HepG2 (cell line): ENCODE results near the gene TM2D3. TPM values are rescaled to one million over a fixed set of nuclear protein-coding genes. Genes with fewer than 3 reads are reported as not detected.

ENCODE experiments used
- CENPT ChIP-seq: sonication (generic); formaldehyde crosslinking; IDR thresholded peaks from 2 replicates; pipeline ENCODE4 v1.8.0; 2022; ENCODE audit warnings: low read depth, mild to moderate bottlenecking, moderate library complexity, missing genetic modification reagents
- KDM6A ChIP-seq: IDR thresholded peaks from 2 replicates; pipeline ENCODE4 v1.6.1; 2016; ENCODE audit warnings: low read depth
- NFYC ChIP-seq: IDR thresholded peaks from 2 replicates; pipeline ENCODE4 v1.6.1; 2016; ENCODE audit warnings: missing genetic modification reagents, missing compliant biosample characterization
- RARG ChIP-seq: sonication (generic); formaldehyde crosslinking; IDR thresholded peaks from 2 replicates; pipeline ENCODE4 v1.4.0; 2020; ENCODE audit warnings: low read depth, mild to moderate bottlenecking, missing genetic modification reagents
- RFX5 ChIP-seq: IDR thresholded peaks from 2 replicates; pipeline ENCODE4 v1.6.1; 2011; ENCODE audit warnings: low read depth, low read length, improper control_type of control experiment
- SIX1 ChIP-seq: sonication (generic); formaldehyde crosslinking; IDR thresholded peaks from 2 replicates; pipeline ENCODE4 v1.4.0; 2020; ENCODE audit warnings: missing genetic modification reagents, borderline replicate concordance
- SMARCC2 ChIP-seq: fragments of 450-650 bp; IDR thresholded peaks from 2 replicates; pipeline ENCODE4 v1.6.1; 2017; ENCODE audit warnings: antibody characterized with exemption, mild to moderate bottlenecking
- SP4 ChIP-seq: sonication (generic); formaldehyde crosslinking; IDR thresholded peaks from 2 replicates; pipeline ENCODE4 v1.8.1; 2023; ENCODE audit warnings: mild to moderate bottlenecking, missing genetic modification reagents
- ZBTB21 ChIP-seq: sonication (generic); formaldehyde crosslinking; IDR thresholded peaks from 2 replicates; pipeline ENCODE4 v1.4.0; 2020; ENCODE audit warnings: missing genetic modification reagents
- ZKSCAN8 ChIP-seq: IDR thresholded peaks from 2 replicates; pipeline ENCODE4 v1.6.1; 2016; ENCODE audit warnings: borderline replicate concordance, missing genetic modification reagents, missing compliant biosample characterization
- ZMYM2 ChIP-seq: sonication (generic); formaldehyde crosslinking; IDR thresholded peaks from 2 replicates; pipeline ENCODE4 v1.8.0; 2022; ENCODE audit warnings: mild to moderate bottlenecking, missing genetic modification reagents
- ZNF143 ChIP-seq: sonication (generic); formaldehyde crosslinking; IDR thresholded peaks from 2 replicates; pipeline ENCODE4 v1.4.0; 2020; ENCODE audit warnings: missing genetic modification reagents
- ZNF296 ChIP-seq: sonication (generic); formaldehyde crosslinking; conservative IDR thresholded peaks from 2 replicates; pipeline ENCODE4 v1.5.0; 2020; ENCODE audit warnings: mild to moderate bottlenecking, missing genetic modification reagents
- ZNF30 ChIP-seq: sonication (generic); formaldehyde crosslinking; IDR thresholded peaks from 2 replicates; pipeline ENCODE4 v1.5.0; 2020; ENCODE audit warnings: mild to moderate bottlenecking, missing genetic modification reagents
- ZNF614 ChIP-seq: IDR thresholded peaks from 2 replicates; pipeline ENCODE4 v1.6.1; 2018; ENCODE audit warnings: missing biosample characterization, missing genetic modification reagents, inconsistent platforms, borderline replicate concordance
- ZNF619 ChIP-seq: sonication (generic); formaldehyde crosslinking; IDR thresholded peaks from 2 replicates; pipeline ENCODE4 v1.4.0; 2020; ENCODE audit warnings: mild to moderate bottlenecking, missing genetic modification reagents
- ZNF749 ChIP-seq: sonication (generic); formaldehyde crosslinking; IDR thresholded peaks from 2 replicates; pipeline ENCODE4 v1.8.0; 2022; ENCODE audit warnings: mild to moderate bottlenecking, missing genetic modification reagents, moderate library complexity, borderline replicate concordance
- polyA plus RNA-seq, 8 experiments: library from polyadenylated mRNA; depleted of rRNA in 3 of 8; stranded (reverse) in 7 of 8; unstranded in 1 of 8; fragments of >200 nt; fragmentation: Illumina TruSeq in 4 of 8; extraction: Trizol in 4 of 8; gene quantifications; 2 replicates each; pipeline versions ENCODE4 v1.2.1 to v1.2.3, GENCODE V29; 2011 to 2016; ENCODE audit warnings: low read depth in 4 of 8, missing spikeins in 1 of 8, mixed read lengths in 1 of 8; ENCODE audit not compliant: insufficient read depth in 1 of 8
- total RNA-seq, 5 experiments: library from RNA; depleted of rRNA; stranded (reverse); fragments of >200 nt; fragmentation: Illumina TruSeq; extraction: Trizol; gene quantifications; 2 replicates each; pipeline ENCODE4 v1.2.3, GENCODE V29; 2016; ENCODE audit warnings: low read depth in 1 of 5
- TF ChIP-seq, protein P1 (sequence below): sonication (generic); formaldehyde crosslinking; IDR thresholded peaks from 2 replicates; pipeline ENCODE4 v1.5.0; 2020; ENCODE audit warnings: mild to moderate bottlenecking, missing genetic modification reagents
- TF ChIP-seq, protein P2 (sequence below): sonication (generic); formaldehyde crosslinking; IDR thresholded peaks from 2 replicates; pipeline ENCODE4 v1.9.0; 2021; ENCODE audit warnings: mild to moderate bottlenecking, missing genetic modification reagents
- TF ChIP-seq, protein P3 (sequence below): sonication (generic); formaldehyde crosslinking; IDR thresholded peaks from 2 replicates; pipeline ENCODE4 v1.4.0; 2020; ENCODE audit warnings: missing genetic modification reagents

Gene TM2D3
- total and polyA plus RNA-seq, 2 of the 13 experiments (the other 11 are each of a cell fraction or from before 2014, with no cell fraction given): 31.1 to 72.7 TPM

DNA sequence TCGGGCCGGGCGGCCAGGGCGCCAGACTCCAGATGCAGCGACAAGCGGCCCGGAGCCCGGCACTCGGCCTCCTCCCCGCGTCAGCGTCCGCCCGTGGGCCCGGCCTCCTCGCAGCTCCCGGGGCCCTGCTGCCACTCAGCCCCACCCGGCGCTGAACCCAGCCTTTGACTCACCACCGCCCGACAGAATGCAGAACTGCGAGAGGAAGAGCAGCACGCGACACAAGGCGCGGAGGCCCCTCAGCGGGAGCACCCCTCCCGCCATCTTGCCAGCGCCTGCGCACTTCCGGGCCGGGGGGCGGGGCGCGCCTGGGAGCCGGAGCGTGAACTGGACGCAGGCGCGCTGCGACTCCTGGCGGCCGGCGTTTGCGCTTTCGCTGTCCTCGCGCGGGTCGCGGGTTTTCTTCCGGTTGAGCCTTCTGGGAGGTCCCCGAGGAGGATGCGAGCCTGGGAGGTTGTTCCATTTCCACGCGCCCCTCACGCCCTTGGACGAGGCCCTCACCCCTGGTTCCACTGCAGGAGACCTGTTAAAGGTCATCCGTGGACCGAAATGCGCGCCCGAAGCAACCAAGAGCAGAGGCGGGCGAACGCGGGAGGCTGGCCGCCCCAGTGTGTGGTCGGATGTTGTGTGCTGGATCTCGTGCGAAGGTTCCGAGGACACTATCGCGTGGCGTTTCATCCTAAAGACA is at the start of gene TM2D3 (continued):
- TF ChIP-seq SP4 (peak; percentile 87), RARG (CRISPR knock-in tag) (no peak), ZNF614 (CRISPR knock-in tag) (0 out of 2 replicates have a peak, but pooled peaks have one; percentile 53), ZBTB21 (CRISPR knock-in tag) (no peak), KDM6A (CRISPR knock-in tag) (no peak), ZNF30 (CRISPR knock-in tag) (no peak), SIX1 (no peak), ZNF619 (CRISPR knock-in tag) (peak; percentile 27; the same call in 1 of the 2 replicates), RFX5 (no peak), ZNF749 (peak; percentile 53), ZNF296 (CRISPR knock-in tag) (peak; percentile 53), CENPT (CRISPR knock-in tag) (0 out of 2 replicates have a peak, but pooled peaks have one; percentile 10), NFYC (CRISPR knock-in tag) (0 out of 2 replicates have a peak, but pooled peaks have one; percentile 26), ZNF143 (CRISPR knock-in tag) (peak; percentile 73), ZMYM2 (CRISPR knock-in tag) (0 out of 2 replicates have a peak, but pooled peaks have one; percentile 27), ZKSCAN8 (CRISPR knock-in tag) (no peak), SMARCC2 (no peak)
- TF ChIP-seq, protein P1, sequence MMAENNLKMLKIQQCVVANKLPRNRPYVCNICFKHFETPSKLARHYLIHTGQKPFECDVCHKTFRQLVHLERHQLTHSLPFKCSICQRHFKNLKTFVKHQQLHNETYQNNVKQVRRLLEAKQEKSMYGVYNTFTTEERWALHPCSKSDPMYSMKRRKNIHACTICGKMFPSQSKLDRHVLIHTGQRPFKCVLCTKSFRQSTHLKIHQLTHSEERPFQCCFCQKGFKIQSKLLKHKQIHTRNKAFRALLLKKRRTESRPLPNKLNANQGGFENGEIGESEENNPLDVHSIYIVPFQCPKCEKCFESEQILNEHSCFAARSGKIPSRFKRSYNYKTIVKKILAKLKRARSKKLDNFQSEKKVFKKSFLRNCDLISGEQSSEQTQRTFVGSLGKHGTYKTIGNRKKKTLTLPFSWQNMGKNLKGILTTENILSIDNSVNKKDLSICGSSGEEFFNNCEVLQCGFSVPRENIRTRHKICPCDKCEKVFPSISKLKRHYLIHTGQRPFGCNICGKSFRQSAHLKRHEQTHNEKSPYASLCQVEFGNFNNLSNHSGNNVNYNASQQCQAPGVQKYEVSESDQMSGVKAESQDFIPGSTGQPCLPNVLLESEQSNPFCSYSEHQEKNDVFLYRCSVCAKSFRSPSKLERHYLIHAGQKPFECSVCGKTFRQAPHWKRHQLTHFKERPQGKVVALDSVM: peak; percentile 79
- TF ChIP-seq, protein P2, sequence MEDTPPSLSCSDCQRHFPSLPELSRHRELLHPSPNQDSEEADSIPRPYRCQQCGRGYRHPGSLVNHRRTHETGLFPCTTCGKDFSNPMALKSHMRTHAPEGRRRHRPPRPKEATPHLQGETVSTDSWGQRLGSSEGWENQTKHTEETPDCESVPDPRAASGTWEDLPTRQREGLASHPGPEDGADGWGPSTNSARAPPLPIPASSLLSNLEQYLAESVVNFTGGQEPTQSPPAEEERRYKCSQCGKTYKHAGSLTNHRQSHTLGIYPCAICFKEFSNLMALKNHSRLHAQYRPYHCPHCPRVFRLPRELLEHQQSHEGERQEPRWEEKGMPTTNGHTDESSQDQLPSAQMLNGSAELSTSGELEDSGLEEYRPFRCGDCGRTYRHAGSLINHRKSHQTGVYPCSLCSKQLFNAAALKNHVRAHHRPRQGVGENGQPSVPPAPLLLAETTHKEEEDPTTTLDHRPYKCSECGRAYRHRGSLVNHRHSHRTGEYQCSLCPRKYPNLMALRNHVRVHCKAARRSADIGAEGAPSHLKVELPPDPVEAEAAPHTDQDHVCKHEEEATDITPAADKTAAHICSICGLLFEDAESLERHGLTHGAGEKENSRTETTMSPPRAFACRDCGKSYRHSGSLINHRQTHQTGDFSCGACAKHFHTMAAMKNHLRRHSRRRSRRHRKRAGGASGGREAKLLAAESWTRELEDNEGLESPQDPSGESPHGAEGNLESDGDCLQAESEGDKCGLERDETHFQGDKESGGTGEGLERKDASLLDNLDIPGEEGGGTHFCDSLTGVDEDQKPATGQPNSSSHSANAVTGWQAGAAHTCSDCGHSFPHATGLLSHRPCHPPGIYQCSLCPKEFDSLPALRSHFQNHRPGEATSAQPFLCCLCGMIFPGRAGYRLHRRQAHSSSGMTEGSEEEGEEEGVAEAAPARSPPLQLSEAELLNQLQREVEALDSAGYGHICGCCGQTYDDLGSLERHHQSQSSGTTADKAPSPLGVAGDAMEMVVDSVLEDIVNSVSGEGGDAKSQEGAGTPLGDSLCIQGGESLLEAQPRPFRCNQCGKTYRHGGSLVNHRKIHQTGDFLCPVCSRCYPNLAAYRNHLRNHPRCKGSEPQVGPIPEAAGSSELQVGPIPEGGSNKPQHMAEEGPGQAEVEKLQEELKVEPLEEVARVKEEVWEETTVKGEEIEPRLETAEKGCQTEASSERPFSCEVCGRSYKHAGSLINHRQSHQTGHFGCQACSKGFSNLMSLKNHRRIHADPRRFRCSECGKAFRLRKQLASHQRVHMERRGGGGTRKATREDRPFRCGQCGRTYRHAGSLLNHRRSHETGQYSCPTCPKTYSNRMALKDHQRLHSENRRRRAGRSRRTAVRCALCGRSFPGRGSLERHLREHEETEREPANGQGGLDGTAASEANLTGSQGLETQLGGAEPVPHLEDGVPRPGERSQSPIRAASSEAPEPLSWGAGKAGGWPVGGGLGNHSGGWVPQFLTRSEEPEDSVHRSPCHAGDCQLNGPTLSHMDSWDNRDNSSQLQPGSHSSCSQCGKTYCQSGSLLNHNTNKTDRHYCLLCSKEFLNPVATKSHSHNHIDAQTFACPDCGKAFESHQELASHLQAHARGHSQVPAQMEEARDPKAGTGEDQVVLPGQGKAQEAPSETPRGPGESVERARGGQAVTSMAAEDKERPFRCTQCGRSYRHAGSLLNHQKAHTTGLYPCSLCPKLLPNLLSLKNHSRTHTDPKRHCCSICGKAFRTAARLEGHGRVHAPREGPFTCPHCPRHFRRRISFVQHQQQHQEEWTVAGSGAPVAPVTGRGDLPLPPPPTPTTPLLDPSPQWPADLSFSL (CRISPR knock-in tag): no peak
- TF ChIP-seq, protein P3, sequence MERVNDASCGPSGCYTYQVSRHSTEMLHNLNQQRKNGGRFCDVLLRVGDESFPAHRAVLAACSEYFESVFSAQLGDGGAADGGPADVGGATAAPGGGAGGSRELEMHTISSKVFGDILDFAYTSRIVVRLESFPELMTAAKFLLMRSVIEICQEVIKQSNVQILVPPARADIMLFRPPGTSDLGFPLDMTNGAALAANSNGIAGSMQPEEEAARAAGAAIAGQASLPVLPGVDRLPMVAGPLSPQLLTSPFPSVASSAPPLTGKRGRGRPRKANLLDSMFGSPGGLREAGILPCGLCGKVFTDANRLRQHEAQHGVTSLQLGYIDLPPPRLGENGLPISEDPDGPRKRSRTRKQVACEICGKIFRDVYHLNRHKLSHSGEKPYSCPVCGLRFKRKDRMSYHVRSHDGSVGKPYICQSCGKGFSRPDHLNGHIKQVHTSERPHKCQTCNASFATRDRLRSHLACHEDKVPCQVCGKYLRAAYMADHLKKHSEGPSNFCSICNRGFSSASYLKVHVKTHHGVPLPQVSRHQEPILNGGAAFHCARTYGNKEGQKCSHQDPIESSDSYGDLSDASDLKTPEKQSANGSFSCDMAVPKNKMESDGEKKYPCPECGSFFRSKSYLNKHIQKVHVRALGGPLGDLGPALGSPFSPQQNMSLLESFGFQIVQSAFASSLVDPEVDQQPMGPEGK (CRISPR knock-in tag): peak; percentile 37; the same call in 1 of the 2 replicates
